ENCODE data around the gene CD6. TPM values are rescaled to one million over a fixed set of nuclear protein-coding genes. Genes with fewer than 3 reads are reported as not detected.

The CD6 gene
- total RNA-seq, 1 donor from 2014 or later, result 0.70 TPM

GRCh38 chr11:60985991-60986915 is 14.8 kb downstream of the CD6 start:
- H3K27ac Mint-ChIP-seq, result no peak overlapping the region
- H3K27me3 Mint-ChIP-seq, result peaks cover 11% of the 10 kb centered on the region
- no peak overlapping the region for H3K4me3 Mint-ChIP-seq
- no peaks in the 10 kb centered on the region for H3K36me3 Mint-ChIP-seq
- H3K4me1 Mint-ChIP-seq (ENCODE audit: unreplicated experiment), result no peaks in the 10 kb centered on the region
- H3K9me3 Mint-ChIP-seq, result no peaks in the 10 kb centered on the region
- TF ChIP-seq, protein P1, sequence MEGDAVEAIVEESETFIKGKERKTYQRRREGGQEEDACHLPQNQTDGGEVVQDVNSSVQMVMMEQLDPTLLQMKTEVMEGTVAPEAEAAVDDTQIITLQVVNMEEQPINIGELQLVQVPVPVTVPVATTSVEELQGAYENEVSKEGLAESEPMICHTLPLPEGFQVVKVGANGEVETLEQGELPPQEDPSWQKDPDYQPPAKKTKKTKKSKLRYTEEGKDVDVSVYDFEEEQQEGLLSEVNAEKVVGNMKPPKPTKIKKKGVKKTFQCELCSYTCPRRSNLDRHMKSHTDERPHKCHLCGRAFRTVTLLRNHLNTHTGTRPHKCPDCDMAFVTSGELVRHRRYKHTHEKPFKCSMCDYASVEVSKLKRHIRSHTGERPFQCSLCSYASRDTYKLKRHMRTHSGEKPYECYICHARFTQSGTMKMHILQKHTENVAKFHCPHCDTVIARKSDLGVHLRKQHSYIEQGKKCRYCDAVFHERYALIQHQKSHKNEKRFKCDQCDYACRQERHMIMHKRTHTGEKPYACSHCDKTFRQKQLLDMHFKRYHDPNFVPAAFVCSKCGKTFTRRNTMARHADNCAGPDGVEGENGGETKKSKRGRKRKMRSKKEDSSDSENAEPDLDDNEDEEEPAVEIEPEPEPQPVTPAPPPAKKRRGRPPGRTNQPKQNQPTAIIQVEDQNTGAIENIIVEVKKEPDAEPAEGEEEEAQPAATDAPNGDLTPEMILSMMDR (conservative IDR thresholded peaks at IDR 0.05), result no peak
- DNase-seq (ENCODE audit: extremely low spot score, unreplicated experiment), result no peak

GRCh38 chr11:60987577-60988277 is 16.2 kb downstream of the CD6 start:
- H3K36me3 Mint-ChIP-seq, result no peaks in the 10 kb centered on the region
- H3K4me3 Mint-ChIP-seq, result no peak overlapping the region
- no peak overlapping the region for H3K27ac Mint-ChIP-seq
- peaks cover under 1% of the 10 kb centered on the region for H3K4me1 Mint-ChIP-seq (ENCODE audit: unreplicated experiment)
- no peak for DNase-seq (ENCODE audit: extremely low spot score, unreplicated experiment)
- H3K9me3 Mint-ChIP-seq, result no peaks in the 10 kb centered on the region
- H3K27me3 Mint-ChIP-seq, result peaks cover 11% of the 10 kb centered on the region
- TF ChIP-seq, protein P1 (conservative IDR thresholded peaks at IDR 0.05), result no peak

DNA sequence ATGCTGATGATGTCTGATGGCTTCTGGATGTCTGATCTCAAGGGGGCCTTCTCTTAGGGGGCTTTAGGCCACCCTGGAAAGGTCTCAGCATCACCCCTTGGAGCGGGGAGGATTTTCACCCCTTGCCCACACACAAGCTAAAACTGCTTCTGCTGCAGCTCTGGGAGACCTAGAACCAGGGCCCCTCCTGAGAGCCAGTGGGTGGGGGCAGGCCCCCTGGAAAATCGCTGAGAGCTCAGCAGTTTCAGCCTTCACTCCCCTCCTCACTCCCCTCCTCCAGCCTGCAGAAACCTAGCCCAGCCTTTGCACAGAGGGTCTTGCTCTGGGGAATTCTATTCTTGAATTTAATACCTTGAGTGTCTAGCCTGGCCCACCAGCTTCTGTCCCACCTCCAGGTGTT is 17.2 kb downstream of the CD6 start:
- Mint-ChIP-seq H3K9me3 (no peaks in the 10 kb centered on the region), H3K36me3 (no peaks in the 10 kb centered on the region), H3K27ac (no peak overlapping the region), H3K4me1 (ENCODE audit: unreplicated experiment) (peaks cover 10% of the 10 kb centered on the region), H3K4me3 (no peak overlapping the region), H3K27me3 (peaks cover 15% of the 10 kb centered on the region)
- TF ChIP-seq, protein P1 (conservative IDR thresholded peaks at IDR 0.05), result no peak
- DNase-seq (ENCODE audit: extremely low spot score, unreplicated experiment), result no peak

DNA sequence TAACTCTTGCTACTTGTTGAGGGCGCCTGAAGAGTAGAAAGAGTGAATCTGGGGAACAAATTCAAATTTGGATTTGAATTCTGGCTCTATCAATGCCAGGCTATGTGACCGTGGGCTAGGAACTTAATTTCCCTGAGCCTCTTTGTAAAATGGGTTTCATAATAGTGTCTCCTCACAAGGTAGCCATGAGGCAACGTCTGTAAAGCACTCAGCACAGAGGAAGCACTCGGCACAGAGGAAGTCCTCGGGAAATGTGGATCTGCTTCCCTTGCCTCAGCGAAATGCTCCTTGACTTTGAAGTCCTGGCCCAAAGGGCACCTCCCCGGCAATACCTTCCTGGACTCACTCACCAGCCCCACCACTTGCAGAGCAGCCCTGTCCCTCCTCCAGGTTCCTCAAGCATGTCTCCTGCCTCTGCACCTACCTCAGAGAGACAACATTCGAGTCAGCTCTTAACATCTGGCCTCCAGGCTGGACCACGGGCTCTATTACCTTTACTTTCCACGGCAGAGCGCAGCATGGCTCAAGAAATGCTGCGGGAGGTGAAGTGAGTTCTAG is 17.7 kb downstream of the CD6 start:
- H3K4me1 Mint-ChIP-seq (ENCODE audit: unreplicated experiment), result peaks cover 13% of the 10 kb centered on the region
- no peaks in the 10 kb centered on the region for H3K9me3 Mint-ChIP-seq
- H3K27ac Mint-ChIP-seq, result no peak overlapping the region

DNA sequence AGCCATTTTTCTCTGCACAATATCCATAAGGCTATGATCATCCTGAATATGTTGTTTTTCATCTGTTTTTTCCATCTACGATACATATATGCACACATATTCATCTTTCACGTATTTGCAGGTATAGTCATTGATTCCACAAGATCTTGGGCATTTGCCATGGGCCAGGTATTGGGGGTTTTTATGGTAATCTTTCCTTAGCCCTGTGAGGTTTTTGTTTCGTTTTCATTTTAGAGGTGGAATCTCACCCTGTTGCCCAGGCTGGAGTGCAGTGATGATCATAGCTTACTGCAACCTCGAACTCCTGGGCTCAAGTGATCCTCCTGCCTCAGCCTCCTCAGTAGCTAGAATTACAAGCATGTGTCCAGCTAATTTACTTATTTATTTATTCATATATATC is 20.0 kb downstream of the CD6 start:
- Mint-ChIP-seq H3K36me3 (no peaks in the 10 kb centered on the region), H3K27me3 (peaks cover 15% of the 10 kb centered on the region), H3K9me3 (no peaks in the 10 kb centered on the region), H3K4me3 (no peak overlapping the region), H3K27ac (no peak overlapping the region), H3K4me1 (ENCODE audit: unreplicated experiment) (peaks cover 22% of the 10 kb centered on the region)
- no peak for DNase-seq (ENCODE audit: extremely low spot score, unreplicated experiment)
- TF ChIP-seq, protein P1 (conservative IDR thresholded peaks at IDR 0.05), result no peak

More for the DNA sequence above, 17.7 kb downstream of the CD6 start:
- Mint-ChIP-seq H3K36me3 (no peaks in the 10 kb centered on the region), H3K27me3 (peaks cover 15% of the 10 kb centered on the region), H3K4me3 (no peak overlapping the region)
- TF ChIP-seq, protein P1 (conservative IDR thresholded peaks at IDR 0.05), result no peak
- no peak for DNase-seq (ENCODE audit: extremely low spot score, unreplicated experiment)
